ENCODE data around the gene INSL4.

The INSL4 gene

GRCh38 chr9:5231212-5231611 lies at the start of gene INSL4:
Gene INSL4, plus strand, starts transcription at chr9:5231419. Its CDS starts 105 bp downstream, at chr9:5231524.
- H3K27ac ChIP-seq, result no peak within 1 kb of the TSS
- no peak within 1 kb of the TSS for H3K4me2 ChIP-seq
- H3K4me1 ChIP-seq, result no peaks in the 10 kb centered on the region
- TF ChIP-seq Cebpa-rat (IDR thresholded peaks at IDR 0.05), result no peak
- no peaks in the 10 kb centered on the region for H3K36me3 ChIP-seq
- no peaks in the 10 kb centered on the region for H4K20me1 ChIP-seq
- no peaks in the 10 kb centered on the region for H3K27me3 ChIP-seq
- no peak within 1 kb of the TSS for H3K4me3 ChIP-seq
- H3K9ac ChIP-seq, result no peak within 1 kb of the TSS
- no peaks in the 10 kb centered on the region for H3K9me3 ChIP-seq

GRCh38 chr9:5184776-5185175 lies 46.4 kb upstream of the INSL4 start:
- Histone ChIP-seq H3K9me3 (peaks cover 11% of the 10 kb centered on the region), H3K27ac (no peak overlapping the region), H3K36me3 (no peaks in the 10 kb centered on the region), H3K4me2 (no peak overlapping the region), H4K20me1 (no peaks in the 10 kb centered on the region), H3K4me3 (no peak overlapping the region), H3K4me1 (no peaks in the 10 kb centered on the region), H3K27me3 (no peaks in the 10 kb centered on the region), H3K9ac (no peak overlapping the region)
- no peak for TF ChIP-seq Cebpa-rat (IDR thresholded peaks at IDR 0.05)

GRCh38 chr9:5185220-5185840 lies 45.9 kb upstream of the INSL4 start, which contains the start of gene INSL6:
Gene INSL6, minus strand, starts transcription at chr9:5185639. Its CDS starts 37 bp downstream, at chr9:5185602.
- Histone ChIP-seq H4K20me1 (no peaks in the 10 kb centered on the region), H3K27me3 (no peaks in the 10 kb centered on the region), H3K9ac (no peak within 1 kb of the TSS), H3K4me2 (no peak within 1 kb of the TSS), H3K27ac (no peak within 1 kb of the TSS), H3K4me3 (no peak within 1 kb of the TSS), H3K4me1 (no peaks in the 10 kb centered on the region), H3K9me3 (peaks cover 7% of the 10 kb centered on the region), H3K36me3 (no peaks in the 10 kb centered on the region)
- TF ChIP-seq Cebpa-rat (IDR thresholded peaks at IDR 0.05), result no peak

- Histone ChIP-seq H3K27me3 (no peaks in the 10 kb centered on the region), H3K4me3 (no peak overlapping the region), H3K9ac (no peak overlapping the region), H4K20me1 (no peaks in the 10 kb centered on the region), H3K4me2 (no peak overlapping the region), H3K9me3 (no peaks in the 10 kb centered on the region), H3K27ac (no peak overlapping the region), H3K36me3 (no peaks in the 10 kb centered on the region), H3K4me1 (no peaks in the 10 kb centered on the region)
- no peak for TF ChIP-seq Cebpa-rat (IDR thresholded peaks at IDR 0.05)
These were observed 44.6 kb upstream of the INSL4 start for GRCh38 chr9:5186416-5187169.

- Histone ChIP-seq H3K9ac (no peak overlapping the region), H3K9me3 (no peaks in the 10 kb centered on the region), H3K36me3 (no peaks in the 10 kb centered on the region), H4K20me1 (no peaks in the 10 kb centered on the region), H3K27ac (no peak overlapping the region), H3K4me3 (no peak overlapping the region), H3K4me1 (no peaks in the 10 kb centered on the region), H3K27me3 (no peaks in the 10 kb centered on the region), H3K4me2 (no peak overlapping the region)
- no peak for TF ChIP-seq Cebpa-rat (IDR thresholded peaks at IDR 0.05)
These were observed 42.9 kb upstream of the INSL4 start for GRCh38 chr9:5188060-5188984.

GRCh38 chr9:5191985-5192384 lies 39.2 kb upstream of the INSL4 start:
- no peaks in the 10 kb centered on the region for H3K27me3 ChIP-seq
- no peak overlapping the region for H3K27ac ChIP-seq
- no peak overlapping the region for H3K4me3 ChIP-seq
- H4K20me1 ChIP-seq, result no peaks in the 10 kb centered on the region
- H3K9ac ChIP-seq, result no peak overlapping the region
- H3K36me3 ChIP-seq, result no peaks in the 10 kb centered on the region
- no peaks in the 10 kb centered on the region for H3K4me1 ChIP-seq
- TF ChIP-seq Cebpa-rat (IDR thresholded peaks at IDR 0.05), result no peak
- no peaks in the 10 kb centered on the region for H3K9me3 ChIP-seq
- H3K4me2 ChIP-seq, result no peak overlapping the region

- no peaks in the 10 kb centered on the region for H3K4me1 ChIP-seq
- H3K4me3 ChIP-seq, result no peak overlapping the region
- no peaks in the 10 kb centered on the region for H3K9me3 ChIP-seq
- H3K4me2 ChIP-seq, result no peak overlapping the region
- no peaks in the 10 kb centered on the region for H4K20me1 ChIP-seq
- H3K9ac ChIP-seq, result no peak overlapping the region
- H3K36me3 ChIP-seq, result no peaks in the 10 kb centered on the region
- H3K27ac ChIP-seq, result no peak overlapping the region
- no peak for TF ChIP-seq Cebpa-rat (IDR thresholded peaks at IDR 0.05)
- H3K27me3 ChIP-seq, result no peaks in the 10 kb centered on the region
These were observed 37.9 kb upstream of the INSL4 start for GRCh38 chr9:5193345-5193744.

GRCh38 chr9:5195463-5195862 lies 35.8 kb upstream of the INSL4 start:
- no peak for TF ChIP-seq Cebpa-rat (IDR thresholded peaks at IDR 0.05)
- Histone ChIP-seq H3K27me3 (no peaks in the 10 kb centered on the region), H3K9ac (no peak overlapping the region), H3K4me3 (no peak overlapping the region), H4K20me1 (no peaks in the 10 kb centered on the region), H3K9me3 (no peaks in the 10 kb centered on the region), H3K4me2 (no peak overlapping the region), H3K36me3 (no peaks in the 10 kb centered on the region), H3K4me1 (no peaks in the 10 kb centered on the region), H3K27ac (no peak overlapping the region)

GRCh38 chr9:5205071-5205470 lies 26.1 kb upstream of the INSL4 start:
- no peak overlapping the region for H3K4me2 ChIP-seq
- H3K9me3 ChIP-seq, result no peaks in the 10 kb centered on the region
- no peak overlapping the region for H3K4me3 ChIP-seq
- no peak for TF ChIP-seq Cebpa-rat (IDR thresholded peaks at IDR 0.05)
- H3K27me3 ChIP-seq, result no peaks in the 10 kb centered on the region
- no peak overlapping the region for H3K9ac ChIP-seq
- H3K36me3 ChIP-seq, result no peaks in the 10 kb centered on the region
- H3K4me1 ChIP-seq, result no peaks in the 10 kb centered on the region
- H3K27ac ChIP-seq, result no peak overlapping the region
- no peaks in the 10 kb centered on the region for H4K20me1 ChIP-seq

- no peak overlapping the region for H3K4me2 ChIP-seq
- H4K20me1 ChIP-seq, result no peaks in the 10 kb centered on the region
- H3K27ac ChIP-seq, result no peak overlapping the region
- H3K4me3 ChIP-seq, result no peak overlapping the region
- H3K9ac ChIP-seq, result no peak overlapping the region
- H3K27me3 ChIP-seq, result no peaks in the 10 kb centered on the region
- no peaks in the 10 kb centered on the region for H3K4me1 ChIP-seq
- H3K36me3 ChIP-seq, result no peaks in the 10 kb centered on the region
- no peaks in the 10 kb centered on the region for H3K9me3 ChIP-seq
- TF ChIP-seq Cebpa-rat (IDR thresholded peaks at IDR 0.05), result no peak
These were observed 665 bp upstream of the INSL4 start for GRCh38 chr9:5230554-5230953.
